IPS-15b (cell line): ENCODE data around the gene PTPRA.

Experiments
- H3K27me3 ChIP-seq: one replicate; pipeline ENCODE4 v1.6.1; 2013; ENCODE audit warnings: low read length; ENCODE audit not compliant: control insufficient read depth, insufficient read depth
- H3K36me3 ChIP-seq: one replicate; pipeline ENCODE4 v1.6.1; 2013; ENCODE audit warnings: low read length; ENCODE audit not compliant: control insufficient read depth, insufficient read depth
- H3K4me1 ChIP-seq: one replicate; pipeline ENCODE4 v1.6.1; 2013; ENCODE audit warnings: mild to moderate bottlenecking, low read length; ENCODE audit not compliant: control insufficient read depth, insufficient read depth
- H3K4me3 ChIP-seq: one replicate; pipeline ENCODE4 v1.5.1; 2013; ENCODE audit warnings: low read depth, low read length
- H3K9ac ChIP-seq: one replicate; pipeline ENCODE4 v1.6.1; 2013; ENCODE audit warnings: low read depth, mild to moderate bottlenecking, low read length
- H3K9me3 ChIP-seq: one replicate; pipeline ENCODE4 v1.6.1; 2013; ENCODE audit warnings: mild to moderate bottlenecking, low read length; ENCODE audit not compliant: control insufficient read depth, insufficient read depth

Gene PTPRA

DNA sequence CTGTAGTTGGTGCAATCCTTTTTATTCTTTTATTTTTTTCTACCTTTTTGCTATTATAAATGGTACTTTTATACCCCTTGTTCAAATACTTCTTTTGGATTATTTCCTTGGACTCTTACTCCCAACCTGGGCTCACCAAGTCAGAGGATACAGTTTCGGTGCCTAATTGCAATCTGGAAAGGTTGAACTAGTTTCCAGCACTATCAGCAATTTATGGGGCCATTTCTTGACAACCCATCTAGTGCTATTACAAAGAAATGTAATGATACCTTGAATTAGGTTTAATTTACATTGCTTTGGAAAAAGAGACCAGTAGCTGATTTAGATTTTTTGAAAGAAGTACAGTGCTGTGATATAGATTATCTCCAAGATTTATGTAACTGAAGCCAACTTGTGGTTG is 5.2 kb downstream of the PTPRA start:
- peaks cover 4% of the 10 kb centered on the region for H3K4me1 ChIP-seq
- no peaks in the 10 kb centered on the region for H3K36me3 ChIP-seq
- H3K9me3 ChIP-seq = no peaks in the 10 kb centered on the region
- H3K9ac ChIP-seq = no peak overlapping the region
- no peaks in the 10 kb centered on the region for H3K27me3 ChIP-seq
- no peak overlapping the region for H3K4me3 ChIP-seq

DNA sequence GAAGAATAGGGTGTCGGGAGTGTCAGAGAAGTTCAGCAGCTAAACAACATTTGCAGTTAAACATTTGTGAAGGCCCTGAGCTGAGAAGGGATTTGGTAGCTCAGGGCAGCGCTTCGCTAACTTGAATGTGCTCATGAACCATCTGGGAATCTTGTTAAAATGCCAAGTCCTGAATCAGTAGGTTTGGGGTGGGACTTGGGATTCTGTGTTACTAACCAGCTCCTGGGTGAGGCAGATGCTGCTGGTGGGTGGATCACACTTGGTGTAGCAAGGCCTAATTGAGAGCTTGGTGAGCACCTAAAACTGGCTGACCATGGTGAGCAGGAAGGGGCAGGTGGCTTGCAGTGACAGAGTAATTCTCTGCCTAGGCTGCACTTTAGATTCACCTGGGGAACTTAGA is 5.9 kb downstream of the PTPRA start:
- H3K27me3 ChIP-seq = no peaks in the 10 kb centered on the region
- no peak overlapping the region for H3K9ac ChIP-seq
- H3K4me3 ChIP-seq = no peak overlapping the region
- no peaks in the 10 kb centered on the region for H3K9me3 ChIP-seq
- no peaks in the 10 kb centered on the region for H3K36me3 ChIP-seq
- peaks cover 4% of the 10 kb centered on the region for H3K4me1 ChIP-seq

DNA sequence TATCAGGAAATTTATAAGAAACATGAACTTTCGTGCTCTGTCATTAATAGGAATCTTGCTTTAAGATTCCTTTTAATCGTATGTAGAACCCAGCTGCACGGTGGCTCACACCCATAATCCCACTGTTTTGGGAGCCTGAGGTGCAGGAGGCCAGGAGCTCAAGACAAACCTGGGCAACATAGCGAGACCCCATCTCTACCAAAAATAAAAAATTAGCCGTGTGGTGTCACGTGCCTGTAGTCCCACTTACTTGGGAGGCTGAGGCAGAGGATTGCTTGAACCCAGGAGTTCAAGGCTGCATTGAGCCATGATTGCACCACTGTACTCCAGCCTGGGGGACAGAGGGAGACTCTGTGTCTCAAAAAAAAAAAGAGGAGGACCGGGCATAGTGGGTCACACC is 7.4 kb downstream of the PTPRA start:
- H3K4me3 ChIP-seq = no peak overlapping the region
- H3K36me3 ChIP-seq = no peaks in the 10 kb centered on the region
- no peaks in the 10 kb centered on the region for H3K4me1 ChIP-seq
- H3K9me3 ChIP-seq = no peaks in the 10 kb centered on the region
- H3K27me3 ChIP-seq = no peaks in the 10 kb centered on the region
- no peak overlapping the region for H3K9ac ChIP-seq

DNA sequence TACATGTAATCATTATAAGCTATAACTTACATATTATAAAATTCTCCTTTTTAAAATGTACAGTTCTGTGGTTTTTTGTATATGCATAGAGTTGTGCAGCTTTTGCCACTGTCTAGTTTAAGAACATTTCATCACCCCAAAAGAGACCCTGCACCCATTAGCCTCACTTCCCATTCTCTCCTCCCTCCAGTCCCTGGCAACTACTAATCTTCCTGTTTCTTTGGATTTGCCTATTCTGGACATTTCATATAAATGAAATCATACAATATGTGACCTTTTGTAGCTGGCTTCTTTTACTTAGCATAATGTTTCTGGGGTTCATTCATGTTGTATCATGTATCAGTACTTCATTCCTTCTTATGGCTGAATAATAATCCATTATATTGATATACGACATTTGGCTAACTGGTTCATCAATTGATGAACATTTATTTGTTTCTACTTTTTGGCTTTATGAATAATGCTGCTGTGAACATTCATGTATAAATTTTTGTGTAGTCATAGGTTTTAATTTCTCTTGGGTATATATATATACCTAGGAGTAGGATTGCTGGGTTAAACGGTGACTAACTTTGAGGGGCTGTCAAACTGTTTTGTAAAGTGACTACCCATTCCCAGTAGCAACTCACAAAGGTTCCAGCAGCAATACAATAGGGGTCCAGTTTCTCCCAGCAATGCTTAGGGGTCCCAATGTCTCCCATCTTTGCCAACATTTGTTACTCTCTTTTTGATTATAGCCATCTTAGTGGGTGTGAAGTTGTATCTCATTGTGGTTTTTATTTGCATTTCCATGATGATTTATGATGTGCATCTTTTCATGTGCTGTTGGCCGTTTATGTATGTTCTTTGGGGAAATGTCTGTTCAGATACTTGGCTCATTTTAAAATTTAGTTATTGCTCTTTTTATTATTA is 10.7 kb downstream of the PTPRA start:
- Histone ChIP-seq H3K27me3 (no peaks in the 10 kb centered on the region), H3K9ac (no peak overlapping the region), H3K36me3 (no peaks in the 10 kb centered on the region), H3K4me3 (no peak overlapping the region), H3K9me3 (no peaks in the 10 kb centered on the region), H3K4me1 (no peaks in the 10 kb centered on the region)

DNA sequence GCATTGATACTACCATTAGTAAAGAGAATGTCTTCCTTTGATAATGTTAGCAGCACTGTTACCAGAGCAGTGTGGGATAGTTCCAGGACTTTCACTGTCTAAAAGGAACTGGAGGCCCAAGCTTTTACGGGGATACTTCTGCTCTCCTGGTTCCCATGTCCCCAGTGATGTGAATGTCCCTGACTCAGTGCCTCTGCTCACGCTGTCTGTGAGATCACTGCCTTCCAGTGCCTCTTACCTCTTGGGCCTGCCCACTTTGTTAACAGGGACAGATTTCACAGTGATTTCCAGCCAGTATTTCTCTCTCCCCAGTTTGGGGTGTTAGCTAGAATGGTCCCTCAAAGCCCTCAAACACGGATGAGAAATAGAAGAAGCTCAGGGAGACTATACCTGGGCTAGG is 14.4 kb downstream of the PTPRA start:
- Histone ChIP-seq H3K27me3 (no peaks in the 10 kb centered on the region), H3K36me3 (no peaks in the 10 kb centered on the region), H3K9me3 (no peaks in the 10 kb centered on the region), H3K4me1 (no peaks in the 10 kb centered on the region), H3K9ac (no peak overlapping the region), H3K4me3 (no peak overlapping the region)

DNA sequence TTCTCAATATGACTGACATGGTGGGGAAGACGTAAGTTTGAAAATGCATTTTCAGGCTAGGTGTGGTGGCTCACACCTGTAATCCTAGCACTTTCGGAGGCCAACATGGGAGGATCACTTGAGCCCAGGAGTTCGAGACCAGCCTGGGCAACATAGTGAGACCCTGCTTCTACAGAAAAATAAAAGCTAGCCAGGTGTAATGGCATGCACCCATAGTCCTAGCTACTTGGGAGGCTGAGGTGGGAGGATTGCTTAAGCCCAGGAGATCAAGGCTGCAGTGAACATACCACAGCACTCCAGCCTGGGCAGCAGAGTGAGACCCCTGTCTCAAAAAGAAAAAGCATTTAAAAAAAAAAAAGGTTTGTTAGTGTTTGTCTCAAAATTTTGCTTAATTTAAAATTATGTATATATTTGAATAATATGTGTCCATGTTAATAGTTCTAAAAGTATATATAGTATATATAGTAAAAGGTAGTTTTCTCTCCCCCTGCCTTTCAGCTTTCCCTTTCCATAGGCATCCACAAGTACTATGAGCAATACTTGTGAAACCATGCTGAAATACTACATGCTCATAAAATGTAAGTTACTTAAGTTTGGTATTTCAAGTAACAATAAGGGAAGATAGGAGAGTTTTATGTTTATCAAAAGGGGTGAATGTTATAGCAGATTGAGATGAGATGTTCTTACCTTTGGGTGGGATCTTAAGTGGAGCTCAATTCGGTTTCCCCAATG is 15.1 kb downstream of the PTPRA start:
- no peaks in the 10 kb centered on the region for H3K4me1 ChIP-seq
- H3K27me3 ChIP-seq = no peaks in the 10 kb centered on the region
- no peak overlapping the region for H3K4me3 ChIP-seq
- H3K9ac ChIP-seq = no peak overlapping the region
- no peaks in the 10 kb centered on the region for H3K36me3 ChIP-seq
- no peaks in the 10 kb centered on the region for H3K9me3 ChIP-seq

DNA sequence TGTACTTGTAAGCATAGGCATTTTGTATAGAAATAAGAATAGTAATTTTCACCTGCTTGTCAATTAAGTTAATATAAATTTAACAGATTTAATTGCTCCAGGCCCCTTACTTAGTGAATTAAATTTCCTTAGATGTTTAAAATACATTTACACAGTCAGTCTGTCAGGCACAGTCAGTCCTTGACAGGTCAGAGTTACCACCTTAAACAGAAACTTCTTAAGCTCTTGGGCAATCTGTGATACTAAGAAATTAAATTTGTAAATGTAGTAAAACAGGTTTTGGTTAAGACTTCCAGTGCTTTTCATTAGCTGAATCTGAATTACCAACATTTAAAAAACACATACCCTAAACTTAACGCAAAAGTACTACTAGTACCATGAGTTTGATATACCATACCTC is 15.9 kb downstream of the PTPRA start:
- Histone ChIP-seq H3K4me1 (no peaks in the 10 kb centered on the region), H3K4me3 (no peak overlapping the region), H3K36me3 (no peaks in the 10 kb centered on the region), H3K9ac (no peak overlapping the region), H3K27me3 (no peaks in the 10 kb centered on the region), H3K9me3 (no peaks in the 10 kb centered on the region)

DNA sequence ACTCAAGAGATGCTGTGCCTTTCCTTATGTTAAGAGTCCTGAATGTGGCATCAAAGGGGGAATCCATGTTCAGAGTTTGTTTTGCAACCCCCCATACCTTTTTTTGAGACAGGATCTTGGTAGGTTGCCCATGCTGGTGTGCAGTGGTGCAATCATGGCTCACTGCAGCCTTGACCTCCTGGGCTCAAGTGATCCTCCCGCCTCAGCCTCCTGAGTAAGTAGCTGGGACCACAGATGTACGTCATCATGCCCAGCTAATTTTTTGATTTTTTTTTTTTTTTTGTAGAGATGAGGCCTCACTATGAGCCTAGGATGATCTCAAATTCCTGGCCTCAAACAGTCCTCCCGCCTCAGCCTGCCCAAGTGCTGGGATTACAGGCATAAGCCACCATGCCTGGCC is 16.5 kb downstream of the PTPRA start:
- Histone ChIP-seq H3K27me3 (no peaks in the 10 kb centered on the region), H3K36me3 (no peaks in the 10 kb centered on the region), H3K4me1 (no peaks in the 10 kb centered on the region), H3K4me3 (no peak overlapping the region), H3K9me3 (no peaks in the 10 kb centered on the region), H3K9ac (no peak overlapping the region)

DNA sequence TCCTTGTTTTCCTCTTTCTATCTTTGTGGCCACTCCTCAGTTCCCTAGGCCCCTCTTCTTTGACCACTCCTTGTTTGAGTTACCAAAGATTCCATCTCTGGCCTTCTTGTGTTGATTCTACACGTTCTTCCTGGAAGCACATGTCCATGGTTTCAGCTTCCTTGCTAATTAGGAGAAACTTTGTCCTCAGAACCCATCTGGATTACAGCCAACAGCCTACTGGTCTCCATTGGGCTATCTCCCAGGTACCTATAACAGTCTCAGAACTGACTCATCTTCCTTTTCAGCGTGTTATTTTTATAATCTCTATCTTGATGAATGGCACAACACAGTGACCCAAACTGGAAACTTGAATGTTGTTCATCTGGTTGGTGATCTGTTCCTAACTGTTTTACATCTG is 17.5 kb downstream of the PTPRA start:
- Histone ChIP-seq H3K36me3 (no peaks in the 10 kb centered on the region), H3K4me3 (no peak overlapping the region), H3K9ac (no peak overlapping the region), H3K27me3 (no peaks in the 10 kb centered on the region), H3K9me3 (no peaks in the 10 kb centered on the region), H3K4me1 (no peaks in the 10 kb centered on the region)

DNA sequence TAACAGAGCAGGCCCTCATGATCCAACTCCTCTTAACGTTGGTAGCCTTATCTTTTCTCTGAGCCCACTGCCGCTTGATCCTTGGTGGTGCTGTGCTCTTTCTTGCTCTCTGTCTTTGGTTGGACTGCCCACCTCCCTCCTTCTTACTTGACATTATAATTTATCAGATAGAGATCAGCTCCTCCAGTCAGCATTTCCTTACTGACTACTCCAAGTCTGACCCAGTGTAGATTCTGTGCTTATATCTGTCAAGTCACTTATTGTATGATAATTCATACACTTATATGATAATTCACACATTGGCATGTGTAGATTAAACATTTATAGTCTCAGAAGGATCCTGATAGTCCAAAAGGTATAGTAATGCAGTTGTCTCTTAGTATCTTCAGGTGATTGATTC is 18.1 kb downstream of the PTPRA start:
- Histone ChIP-seq H3K4me1 (no peaks in the 10 kb centered on the region), H3K27me3 (no peaks in the 10 kb centered on the region), H3K4me3 (no peak overlapping the region), H3K9ac (no peak overlapping the region), H3K36me3 (no peaks in the 10 kb centered on the region), H3K9me3 (no peaks in the 10 kb centered on the region)

DNA sequence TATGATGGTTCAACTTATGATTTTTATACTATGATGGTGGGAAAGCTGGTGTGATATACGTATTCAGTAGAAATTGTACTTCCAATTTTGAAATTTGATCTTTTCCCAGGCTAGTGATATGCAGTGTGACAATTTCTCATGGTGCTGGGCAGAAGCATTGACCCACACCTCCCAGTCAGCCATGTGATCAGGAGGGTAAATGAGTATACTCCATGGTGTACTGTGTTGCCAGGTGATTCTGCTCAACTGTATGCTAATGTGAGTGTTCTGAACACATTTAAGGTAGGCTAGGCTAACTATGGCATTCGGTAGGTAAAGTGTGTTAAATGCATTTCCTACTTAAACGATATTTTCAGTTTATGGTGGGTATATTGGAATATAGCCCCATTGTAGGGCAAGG is 19.1 kb downstream of the PTPRA start:
- H3K9me3 ChIP-seq = no peaks in the 10 kb centered on the region
- no peaks in the 10 kb centered on the region for H3K4me1 ChIP-seq
- H3K27me3 ChIP-seq = no peaks in the 10 kb centered on the region
- no peaks in the 10 kb centered on the region for H3K36me3 ChIP-seq
- H3K4me3 ChIP-seq = no peak overlapping the region
- H3K9ac ChIP-seq = no peak overlapping the region

DNA sequence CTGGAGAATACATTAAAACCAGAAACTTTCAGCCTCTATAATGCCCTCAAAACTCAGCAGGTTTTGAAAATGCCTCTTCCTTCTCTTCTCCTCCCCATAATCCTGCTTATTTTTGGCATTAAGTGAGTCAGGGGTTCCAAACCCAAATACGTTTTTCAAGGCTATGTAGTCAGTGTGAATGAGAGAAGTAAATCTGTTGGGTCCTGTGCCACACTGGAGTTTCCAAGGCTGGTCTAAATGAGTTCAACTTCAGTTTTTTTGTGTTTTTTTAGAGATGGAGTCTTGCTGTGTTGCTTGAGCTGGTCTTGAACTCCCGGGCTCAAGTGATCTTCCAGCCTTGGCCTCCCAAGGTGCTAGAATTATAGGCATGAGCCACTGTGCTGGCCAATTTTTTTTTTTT is 20.9 kb downstream of the PTPRA start:
- Histone ChIP-seq H3K9ac (no peak overlapping the region), H3K4me1 (no peaks in the 10 kb centered on the region), H3K4me3 (no peak overlapping the region), H3K9me3 (no peaks in the 10 kb centered on the region), H3K36me3 (no peaks in the 10 kb centered on the region), H3K27me3 (no peaks in the 10 kb centered on the region)
